ENCODE results near the gene PRTG. TPM values are rescaled to one million over a fixed set of nuclear protein-coding genes. Genes with fewer than 3 reads are reported as not detected.

PRTG gene
- total RNA-seq, 6 donors from 2014 or later, result 5.9 to 50.6 (median 17.6) TPM

DNA sequence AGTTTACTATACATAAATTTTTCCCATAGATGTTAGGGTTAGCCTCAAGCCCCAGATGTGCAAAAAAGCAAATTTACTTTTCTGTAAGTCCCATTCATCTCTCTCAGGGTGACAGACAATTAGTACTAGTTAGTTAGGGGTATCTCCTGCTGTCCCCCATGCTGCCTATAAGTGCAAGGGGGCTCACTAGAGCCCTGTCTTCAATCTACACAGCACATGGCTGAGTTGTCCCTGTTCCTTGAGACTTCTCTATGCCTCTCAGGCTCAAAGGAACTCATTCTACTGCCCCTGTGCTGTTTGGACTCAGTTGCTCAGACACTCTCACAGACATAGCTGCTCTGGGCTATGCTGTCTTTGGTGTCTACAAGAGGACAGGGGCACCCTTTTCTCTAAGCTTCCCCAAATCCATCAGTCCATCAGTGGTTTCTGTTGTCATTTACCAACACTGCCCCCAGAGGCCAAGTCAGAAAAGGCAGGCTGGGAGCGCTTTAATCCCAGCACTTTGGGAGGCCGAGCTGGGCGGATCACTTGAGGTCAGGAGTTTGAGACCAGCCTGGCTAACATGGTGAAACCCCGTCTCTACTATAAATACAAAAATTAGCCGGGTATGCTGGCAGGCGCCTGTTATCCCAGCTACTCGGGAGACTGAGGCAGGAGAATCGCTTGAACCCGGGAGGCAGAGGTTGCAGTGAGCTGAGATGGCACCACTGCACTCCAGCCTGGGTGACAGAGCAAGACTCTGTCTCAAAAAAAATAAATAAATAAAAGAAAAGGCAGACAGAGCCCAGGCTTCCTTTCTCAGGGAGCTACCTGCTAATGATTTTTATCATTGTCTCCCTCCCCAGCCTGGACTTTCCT is 31.4 kb upstream of the PRTG start:
- no peak overlapping the region for H3K27ac ChIP-seq
- no peak overlapping the region for H3K4me3 ChIP-seq
- H3K36me3 ChIP-seq, result no peaks in the 10 kb centered on the region
- DNase-seq, result no peak
- TF ChIP-seq, protein P1, sequence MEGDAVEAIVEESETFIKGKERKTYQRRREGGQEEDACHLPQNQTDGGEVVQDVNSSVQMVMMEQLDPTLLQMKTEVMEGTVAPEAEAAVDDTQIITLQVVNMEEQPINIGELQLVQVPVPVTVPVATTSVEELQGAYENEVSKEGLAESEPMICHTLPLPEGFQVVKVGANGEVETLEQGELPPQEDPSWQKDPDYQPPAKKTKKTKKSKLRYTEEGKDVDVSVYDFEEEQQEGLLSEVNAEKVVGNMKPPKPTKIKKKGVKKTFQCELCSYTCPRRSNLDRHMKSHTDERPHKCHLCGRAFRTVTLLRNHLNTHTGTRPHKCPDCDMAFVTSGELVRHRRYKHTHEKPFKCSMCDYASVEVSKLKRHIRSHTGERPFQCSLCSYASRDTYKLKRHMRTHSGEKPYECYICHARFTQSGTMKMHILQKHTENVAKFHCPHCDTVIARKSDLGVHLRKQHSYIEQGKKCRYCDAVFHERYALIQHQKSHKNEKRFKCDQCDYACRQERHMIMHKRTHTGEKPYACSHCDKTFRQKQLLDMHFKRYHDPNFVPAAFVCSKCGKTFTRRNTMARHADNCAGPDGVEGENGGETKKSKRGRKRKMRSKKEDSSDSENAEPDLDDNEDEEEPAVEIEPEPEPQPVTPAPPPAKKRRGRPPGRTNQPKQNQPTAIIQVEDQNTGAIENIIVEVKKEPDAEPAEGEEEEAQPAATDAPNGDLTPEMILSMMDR (IDR thresholded peaks at IDR 0.05), result peak; percentile 33 to 66 (median 54)
- TF ChIP-seq EP300 (IDR thresholded peaks at IDR 0.05), result no peak
- WGBS, 2 donors, result 61 to 62% methylated on average over 8 to 9 of the region's 9 CpGs
- no peaks in the 10 kb centered on the region for H3K27me3 ChIP-seq
- no peaks in the 10 kb centered on the region for H3K4me1 ChIP-seq
- ATAC-seq (ENCODE audit: low FRiP score in 2 of 2), result peak in 1 of 2 donors; percentile 61
- no peaks in the 10 kb centered on the region for H3K9me3 ChIP-seq

DNA sequence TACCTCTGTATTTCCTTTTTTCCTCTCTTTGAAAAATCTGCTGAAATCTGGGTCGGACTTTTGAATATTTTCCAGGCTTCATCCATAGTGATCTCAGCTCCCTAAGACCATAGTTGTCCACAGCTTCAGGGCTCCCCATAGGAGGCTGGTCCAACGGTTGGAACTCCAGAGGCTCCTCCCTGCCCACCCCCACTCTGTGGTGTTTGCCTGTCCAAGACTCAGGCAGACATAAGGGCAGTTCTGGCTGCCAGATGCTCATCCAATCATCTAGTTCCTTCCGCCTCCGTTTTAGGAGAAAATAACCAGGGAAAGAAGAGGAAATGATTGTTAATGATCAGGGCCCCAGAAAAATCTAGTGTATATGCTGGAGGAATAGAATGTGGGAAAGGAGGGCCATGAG is 27.9 kb upstream of the PRTG start:
- ATAC-seq (ENCODE audit: low FRiP score in 2 of 2), result no peak
- no peak overlapping the region for H3K4me3 ChIP-seq
- 59 to 75% methylated on average over 4 of the region's 4 CpGs for WGBS, 2 donors
- no peaks in the 10 kb centered on the region for H3K9me3 ChIP-seq
- H3K36me3 ChIP-seq, result no peaks in the 10 kb centered on the region
- no peaks in the 10 kb centered on the region for H3K27me3 ChIP-seq
- H3K27ac ChIP-seq, result no peak overlapping the region
- DNase-seq, result no peak
- TF ChIP-seq EP300 (IDR thresholded peaks at IDR 0.05) (no peak), POLR2AphosphoS5 (IDR thresholded peaks at IDR 0.05) (no peak), POLR2A (IDR thresholded peaks at IDR 0.05) (no peak)
- TF ChIP-seq, protein P1 (IDR thresholded peaks at IDR 0.05), result no peak
- no peaks in the 10 kb centered on the region for H3K4me1 ChIP-seq

DNA sequence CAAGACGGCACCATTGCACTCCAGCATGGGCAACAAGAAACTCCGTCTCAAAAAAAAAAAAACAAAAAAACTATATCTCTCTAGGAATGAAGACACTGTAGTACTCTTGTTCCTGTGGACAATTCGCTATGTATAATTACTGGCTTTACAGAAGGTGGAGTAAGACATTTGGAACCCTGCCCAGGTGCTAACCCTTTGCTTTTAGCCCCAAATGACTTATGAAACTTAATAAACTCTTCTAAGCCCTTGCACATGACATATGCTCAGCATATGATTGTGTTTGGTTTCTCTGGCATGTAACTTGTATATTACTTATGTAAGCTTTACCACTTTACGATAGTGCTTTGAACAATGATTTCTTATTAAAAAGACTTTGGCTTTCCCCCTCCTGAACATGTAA is 27.3 kb upstream of the PRTG start:
- Histone ChIP-seq H3K4me1 (no peaks in the 10 kb centered on the region), H3K27me3 (no peaks in the 10 kb centered on the region), H3K27ac (no peak overlapping the region), H3K4me3 (no peak overlapping the region), H3K9me3 (no peaks in the 10 kb centered on the region), H3K36me3 (no peaks in the 10 kb centered on the region)
- ATAC-seq (ENCODE audit: low FRiP score in 2 of 2), result no peak
- 67 to 68% methylated on average over 4 of the region's 4 CpGs for WGBS, 2 donors
- DNase-seq, result no peak
- TF ChIP-seq POLR2A (IDR thresholded peaks at IDR 0.05) (no peak), POLR2AphosphoS5 (IDR thresholded peaks at IDR 0.05) (no peak), EP300 (IDR thresholded peaks at IDR 0.05) (no peak)
- TF ChIP-seq, protein P1 (IDR thresholded peaks at IDR 0.05), result no peak

DNA sequence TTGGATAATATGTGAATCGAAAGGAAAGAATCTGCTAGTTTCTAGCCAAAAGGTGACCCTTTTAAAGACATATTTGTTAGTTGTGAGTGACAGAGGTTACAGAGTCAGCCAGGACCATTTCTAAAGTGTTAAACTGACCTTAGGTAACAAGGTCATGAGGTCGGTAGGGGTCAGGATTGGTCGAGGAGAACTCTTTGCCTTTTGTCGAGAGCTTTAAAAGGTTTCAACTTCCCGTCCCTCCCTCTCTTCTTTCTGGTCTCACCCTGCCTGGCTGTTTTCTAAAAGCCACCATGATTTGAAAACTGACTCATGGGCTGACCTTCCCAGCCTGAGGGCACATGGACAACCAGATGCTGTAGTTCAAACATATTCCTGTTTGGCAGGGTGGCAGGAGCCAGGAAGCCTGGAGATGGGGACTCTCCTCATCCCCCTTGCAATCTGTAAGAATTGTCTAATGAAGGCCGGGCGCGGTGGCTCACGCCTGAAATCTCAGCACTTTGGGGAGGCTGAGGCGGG is 25.8 kb upstream of the PRTG start:
- ATAC-seq (ENCODE audit: low FRiP score in 2 of 2) (no peak), DNase-seq (no peak)
- H3K27me3 ChIP-seq, result no peaks in the 10 kb centered on the region
- no peak overlapping the region for H3K27ac ChIP-seq
- H3K4me3 ChIP-seq, result no peak overlapping the region
- no peak for TF ChIP-seq EP300 (IDR thresholded peaks at IDR 0.05)
- TF ChIP-seq, protein P1 (IDR thresholded peaks at IDR 0.05), result no peak
- TF ChIP-seq POLR2AphosphoS5 (IDR thresholded peaks at IDR 0.05), result no peak
- TF ChIP-seq POLR2A (IDR thresholded peaks at IDR 0.05), result no peak
- WGBS, 2 donors, result 81 to 84% methylated on average over 10 of the region's 10 CpGs
- no peaks in the 10 kb centered on the region for H3K4me1 ChIP-seq
- no peaks in the 10 kb centered on the region for H3K9me3 ChIP-seq
- no peaks in the 10 kb centered on the region for H3K36me3 ChIP-seq

DNA sequence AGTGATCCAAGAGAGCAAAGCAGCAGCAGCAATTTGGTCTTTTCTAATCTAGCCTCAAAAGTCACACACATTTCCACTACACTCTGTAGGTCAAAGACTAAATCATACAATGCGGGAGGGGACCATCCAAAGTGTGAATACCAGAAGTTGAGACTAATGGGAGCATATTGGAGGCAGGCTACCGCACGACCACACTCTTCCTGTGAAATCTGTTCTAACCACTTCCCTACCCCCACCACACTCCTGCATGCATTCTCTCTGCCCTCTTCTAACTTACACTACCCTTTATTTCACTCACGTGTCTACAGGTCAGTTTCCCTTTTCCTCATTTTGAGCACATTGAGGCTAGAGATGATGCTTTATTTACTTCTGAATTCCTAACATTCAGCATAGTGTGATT is 23.7 kb upstream of the PRTG start:
- Histone ChIP-seq H3K4me1 (no peaks in the 10 kb centered on the region), H3K27me3 (no peaks in the 10 kb centered on the region), H3K4me3 (no peak overlapping the region), H3K27ac (no peak overlapping the region), H3K36me3 (no peaks in the 10 kb centered on the region), H3K9me3 (no peaks in the 10 kb centered on the region)
- no peak for DNase-seq
- no peak for TF ChIP-seq POLR2A (IDR thresholded peaks at IDR 0.05)
- no peak for TF ChIP-seq POLR2AphosphoS5 (IDR thresholded peaks at IDR 0.05)
- TF ChIP-seq EP300 (IDR thresholded peaks at IDR 0.05), result no peak
- TF ChIP-seq, protein P1 (IDR thresholded peaks at IDR 0.05), result no peak
- ATAC-seq (ENCODE audit: low FRiP score in 2 of 2), result no peak
- WGBS, 2 donors, result 63 to 65% methylated on average over 4 of the region's 4 CpGs
